H54 (cell line): ENCODE results near the gene MISP3.

Experiments
- DNase-seq: peaks from one replicate; pipeline ENCODE4 v3.0.0; 2011; ENCODE audit warnings: low spot score, mixed read lengths; ENCODE audit not compliant: insufficient read length
- FAIRE-seq: peaks from 3 replicates; lab custom pipeline; 2011; peaks lifted over from hg19 to GRCh38; lab: Jason Lieb, UNC
- POLR2A ChIP-seq: IDR thresholded peaks from 2 replicates; pipeline ENCODE4 v1.6.1; 2011; ENCODE audit warnings: low read depth, mild to moderate bottlenecking, low read length

MISP3 gene

GRCh38 chr19:14113762-14114414, 41.3 kb downstream of the MISP3 start:
- DNase-seq, result no peak
- TF ChIP-seq POLR2A, result no peak
- no peak for FAIRE-seq

GRCh38 chr19:14114439-14114838, 41.9 kb downstream of the MISP3 start:
- no peak for FAIRE-seq
- DNase-seq, result no peak
- TF ChIP-seq POLR2A, result no peak

- no peak for FAIRE-seq
- DNase-seq, result no peak
- TF ChIP-seq POLR2A, result no peak
Observed at GRCh38 chr19:14114854-14115253, 42.3 kb downstream of the MISP3 start.

- FAIRE-seq (no peak), DNase-seq (no peak)
Observed at GRCh38 chr19:14115756-14116155, 43.2 kb downstream of the MISP3 start.

GRCh38 chr19:14116525-14116917, 43.9 kb downstream of the MISP3 start:
- no peak for FAIRE-seq
- no peak for DNase-seq
- no peak for TF ChIP-seq POLR2A

More at GRCh38 chr19:14115756-14116155, 43.2 kb downstream of the MISP3 start:
- TF ChIP-seq POLR2A, result no peak

GRCh38 chr19:14116918-14117578, 44.5 kb downstream of the MISP3 start:
- TF ChIP-seq POLR2A, result no peak
- FAIRE-seq (no peak), DNase-seq (no peak)

GRCh38 chr19:14117668-14118164, 45.1 kb downstream of the MISP3 start, which contains the start of gene PRKACA:
Gene PRKACA (minus strand): TSS chr19:14117762. CDS start chr19:14117547, 215 bp downstream.
- DNase-seq, result peak; percentile 99
- peak; percentile 40; the same call in 1 of the 2 replicates for TF ChIP-seq POLR2A
- no peak for FAIRE-seq

GRCh38 chr19:14118165-14119051, 45.8 kb downstream of the MISP3 start:
- no peak for DNase-seq
- no peak for FAIRE-seq
- TF ChIP-seq POLR2A, result 0 out of 2 replicates have a peak, but pooled peaks have one; percentile 25

GRCh38 chr19:14119146-14119545, 46.6 kb downstream of the MISP3 start:
- DNase-seq, result no peak
- no peak for FAIRE-seq
- TF ChIP-seq POLR2A, result no peak

GRCh38 chr19:14119644-14120496, 47.3 kb downstream of the MISP3 start:
- no peak for DNase-seq
- no peak for TF ChIP-seq POLR2A

GRCh38 chr19:14120497-14120780, 47.9 kb downstream of the MISP3 start:
- DNase-seq (no peak), FAIRE-seq (no peak)
- TF ChIP-seq POLR2A, result no peak

More at GRCh38 chr19:14119644-14120496, 47.3 kb downstream of the MISP3 start:
- no peak for FAIRE-seq

- FAIRE-seq (no peak), DNase-seq (no peak)
- TF ChIP-seq POLR2A, result no peak
Observed at GRCh38 chr19:14122924-14123323, 50.3 kb downstream of the MISP3 start.
